Measurements from ENCODE around the gene HNRNPM.
A peak's percentile ranks its signal among the peaks of the same experiment; 100 is the strongest.
"Not testable (repeated sequence)": the region's sequence is repeated elsewhere in the genome, so short reads cannot be mapped to it uniquely, and the experiment has no call there.

Gene HNRNPM

GRCh38 chr19:8444677-8445487 lies at the start of gene HNRNPM:
Gene HNRNPM (plus strand): TSS chr19:8444975. CDS start chr19:8444999, 24 bp downstream.
- DNase-seq (ENCODE audit: low read depth in 2 of 2) = peak; percentile 99 to 100

- no peak for DNase-seq (ENCODE audit: low read depth in 2 of 2)
These were observed 49.1 kb upstream of the HNRNPM start for GRCh38 chr19:8395621-8396082.

- no peak for DNase-seq (ENCODE audit: low read depth in 2 of 2)
These were observed 48.6 kb upstream of the HNRNPM start for GRCh38 chr19:8396185-8396562.

- DNase-seq (ENCODE audit: low read depth in 2 of 2) = peak; percentile 47 to 63
These were observed 48.1 kb upstream of the HNRNPM start for GRCh38 chr19:8396563-8397203.

- DNase-seq (ENCODE audit: low read depth in 2 of 2) = no peak
These were observed 47.5 kb upstream of the HNRNPM start for GRCh38 chr19:8397271-8397670.

- DNase-seq (ENCODE audit: low read depth in 2 of 2) = no peak
These were observed 46.9 kb upstream of the HNRNPM start for GRCh38 chr19:8397746-8398310.

- no peak for DNase-seq (ENCODE audit: low read depth in 2 of 2)
These were observed 46.4 kb upstream of the HNRNPM start for GRCh38 chr19:8398311-8398771.

- DNase-seq (ENCODE audit: low read depth in 2 of 2) = no peak
These were observed 45.0 kb upstream of the HNRNPM start for GRCh38 chr19:8399681-8400188.

GRCh38 chr19:8401981-8402411 lies 42.8 kb upstream of the HNRNPM start:
- DNase-seq (ENCODE audit: low read depth in 2 of 2) = no peak

GRCh38 chr19:8403098-8403819 lies 41.5 kb upstream of the HNRNPM start:
- DNase-seq (ENCODE audit: low read depth in 2 of 2) = no peak

GRCh38 chr19:8403820-8404109 lies 41.0 kb upstream of the HNRNPM start:
- no peak for DNase-seq (ENCODE audit: low read depth in 2 of 2)

- no peak for DNase-seq (ENCODE audit: low read depth in 2 of 2)
These were observed 40.2 kb upstream of the HNRNPM start for GRCh38 chr19:8404391-8405151.

GRCh38 chr19:8410718-8411117 lies 34.1 kb upstream of the HNRNPM start:
- not testable (repeated sequence) for DNase-seq (ENCODE audit: low read depth in 2 of 2)

- peak; percentile 90 to 94 for DNase-seq (ENCODE audit: low read depth in 2 of 2)
These were observed 31.8 kb upstream of the HNRNPM start, which contains the start of gene MARCHF2 for GRCh38 chr19:8412783-8413628. Gene MARCHF2 (plus strand): TSS chr19:8413305. CDS start chr19:8421841, 8,536 bp downstream.

- no peak for DNase-seq (ENCODE audit: low read depth in 2 of 2)
These were observed 31.2 kb upstream of the HNRNPM start for GRCh38 chr19:8413629-8413995.

- no peak for DNase-seq (ENCODE audit: low read depth in 2 of 2)
These were observed 28.0 kb upstream of the HNRNPM start for GRCh38 chr19:8416796-8417195.

- no peak for DNase-seq (ENCODE audit: low read depth in 2 of 2)
These were observed 23.0 kb upstream of the HNRNPM start for GRCh38 chr19:8421484-8422461.

- no peak for DNase-seq (ENCODE audit: low read depth in 2 of 2)
These were observed 21.0 kb upstream of the HNRNPM start for GRCh38 chr19:8423817-8424223.

- not testable (repeated sequence) for DNase-seq (ENCODE audit: low read depth in 2 of 2)
These were observed 19.4 kb upstream of the HNRNPM start for GRCh38 chr19:8425331-8425730.
